Right lobe of liver (tissue), 6 donors: ENCODE measurements around the gene SNCAIP. TPM values are rescaled to one million over a fixed set of nuclear protein-coding genes. Genes with fewer than 3 reads are reported as not detected.

ENCODE experiments used
- ATAC-seq, 4 donors: fragments of 200-7000 bp; cut with Tn5 transposase; one replicate each; pipeline ENCODE4 v1.9.1; 2020; ENCODE audit warnings: mild to moderate bottlenecking in 4 of 4, moderate library complexity in 4 of 4
- DNase-seq, 3 donors: peaks; one replicate each; pipeline ENCODE4 v3.0.0-alpha.2; 2020
- H3K27ac ChIP-seq, 3 donors: fragments of 200-600 bp; one replicate each; pipeline ENCODE4 v1.8.0; 2022
- H3K27me3 ChIP-seq, 2 donors: fragments of 200-600 bp; one replicate each; pipeline ENCODE4 v1.8.0; 2022
- H3K36me3 ChIP-seq, 4 donors: fragments of 200-600 bp; sonication (generic) in 1 of 4; one replicate each; pipeline versions ENCODE4 v1.5.1 to v1.8.0; 2017 to 2022; ENCODE audit warnings: control low read depth in 1 of 4
- H3K4me1 ChIP-seq, 4 donors: fragments of 200-600 bp; sonication (generic) in 1 of 4; one replicate each; pipeline versions ENCODE4 v1.5.1 to v1.8.0; 2017 to 2022; ENCODE audit warnings: control low read depth in 1 of 4
- H3K4me3 ChIP-seq, 3 donors: fragments of 200-600 bp; one replicate each; pipeline ENCODE4 v1.8.0; 2022
- H3K9me3 ChIP-seq, 4 donors: fragments of 200-600 bp; sonication (generic) in 1 of 4; one replicate each; pipeline versions ENCODE4 v1.5.1 to v1.8.0; 2017 to 2022; ENCODE audit warnings: control low read depth in 1 of 4
- CTCF ChIP-seq, 4 donors: fragments of 200-600 bp in 3 of 4; fragments of 450-650 bp in 1 of 4; IDR thresholded peaks; one replicate each; pipeline versions ENCODE4 v1.5.1 to v1.8.0; 2016 to 2022; ENCODE audit warnings: antibody characterized with exemption in 4 of 4, mild to moderate bottlenecking in 2 of 4
- POLR2A ChIP-seq: fragments of 450-650 bp; IDR thresholded peaks from one replicate; pipeline ENCODE4 v1.6.1; 2017; ENCODE audit warnings: antibody characterized with exemption, mild to moderate bottlenecking
- WGBS: methylation state at CpG from one replicate; pipeline ENCODE4 v1.1.6; 2018; ENCODE audit warnings: low coverage, low lambda C conversion rate; ENCODE audit not compliant: insufficient coverage; ENCODE audit errors: missing lambda C conversion rate; 5-methylcytosine and 5-hydroxymethylcytosine counted together
- intact Hi-C, 2 donors: fragments of 100-400 bp; cut with DNase I; formaldehyde crosslinking; loops; one replicate each; pipeline versions ENCODE4 v1.11.2 to v1.14.1; 2022
- total RNA-seq, 6 experiments: library from RNA; depleted of rRNA in 2 of 6; stranded (reverse); fragments of >200 nt in 2 of 6; fragmentation: NEBNext Ultra II Directional in 3 of 6; extraction: Animal tissue kit (Norgen Biotek cat#: 25700) in 3 of 6; gene quantifications; one replicate each; pipeline versions ENCODE4 v1.1.0 to v1.2.4, GENCODE V29; 2016 to 2023
- donor health status: DM: no; HTN: yes; CAD: no.
- donor health status: DM: no; HTN: no; CAD: no.
- donor health status: DM: no; HTN: no; CAD: no.
- donor health status: DM: no; HTN: yes; CAD: no.
- donor health status: DM: no; HTN: yes; CAD: no.

SNCAIP gene
- total RNA-seq, 6 experiments from 2014 or later = 0.19 to 0.65 (median 0.32) TPM; not detected in 1

GRCh38 chr5:122421374-122422079, 109.5 kb downstream of the SNCAIP start:
- WGBS = 100% methylated on average over 2 of the region's 2 CpGs
- no peak for ATAC-seq
- no peak for DNase-seq

DNA sequence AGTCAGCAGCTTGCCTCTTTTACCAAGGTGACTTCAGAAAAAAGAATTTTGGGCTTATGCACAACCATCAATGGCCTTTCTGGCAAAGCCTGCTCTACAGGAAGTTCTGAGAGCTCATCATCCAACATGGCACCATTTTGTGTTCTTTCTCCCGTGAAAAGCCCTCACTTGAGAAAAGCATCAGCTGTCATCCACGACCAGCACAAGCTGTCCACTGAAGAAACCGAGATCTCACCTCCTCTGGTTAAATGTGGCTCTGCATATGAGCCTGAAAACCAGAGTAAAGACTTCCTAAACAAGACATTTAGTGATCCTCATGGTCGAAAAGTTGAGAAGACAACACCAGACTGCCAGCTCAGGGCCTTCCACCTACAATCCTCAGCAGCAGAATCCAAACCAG, 111.2 kb downstream of the SNCAIP start:
- intact Hi-C loops = no loop called here
- WGBS = 79% methylated on average over 4 of the region's 4 CpGs
- TF ChIP-seq CTCF (IDR thresholded peaks at IDR 0.05) (no peak), POLR2A (no peak)

More at GRCh38 chr5:122421374-122422079, 109.5 kb downstream of the SNCAIP start:
- Histone ChIP-seq H3K4me1 (no peaks in the 10 kb centered on the region), H3K9me3 (no peaks in the 10 kb centered on the region), H3K36me3 (no peaks in the 10 kb centered on the region), H3K27ac (no peak overlapping the region), H3K4me3 (no peak overlapping the region), H3K27me3 (no peaks in the 10 kb centered on the region)
- intact Hi-C loops = no loop called here
- TF ChIP-seq POLR2A = no peak
- TF ChIP-seq CTCF (IDR thresholded peaks at IDR 0.05) = no peak

DNA sequence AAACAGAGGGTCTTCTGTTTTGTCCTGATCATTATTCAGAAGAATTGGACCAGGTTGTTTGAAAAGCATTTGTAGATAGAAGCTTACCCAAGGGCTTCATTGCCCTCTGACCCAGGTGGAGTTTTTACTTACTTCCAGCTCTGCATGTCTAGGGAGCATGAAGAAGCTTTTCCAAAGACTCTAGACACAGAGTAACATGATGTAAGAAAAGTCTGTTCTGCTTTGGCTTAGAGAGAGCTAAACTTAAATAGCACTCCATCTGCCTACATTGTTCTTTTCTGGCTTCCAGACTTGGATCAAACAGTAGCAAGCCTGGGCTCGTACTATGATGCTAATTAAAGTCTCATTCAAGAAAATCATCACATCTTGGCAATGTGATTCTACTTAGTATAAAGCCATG, 112.1 kb downstream of the SNCAIP start:
- H3K9me3 ChIP-seq = no peaks in the 10 kb centered on the region
- H3K4me1 ChIP-seq = no peaks in the 10 kb centered on the region
- H3K27ac ChIP-seq = no peak overlapping the region
- H3K27me3 ChIP-seq = no peaks in the 10 kb centered on the region
- DNase-seq = no peak
- 80% methylated on average over 1 of the region's 1 CpG for WGBS
- TF ChIP-seq CTCF (IDR thresholded peaks at IDR 0.05) (no peak), POLR2A (no peak)
- intact Hi-C loops = no loop called here
- H3K36me3 ChIP-seq = no peaks in the 10 kb centered on the region
- no peak overlapping the region for H3K4me3 ChIP-seq
- no peak for ATAC-seq

More for the DNA sequence above, 111.2 kb downstream of the SNCAIP start:
- Histone ChIP-seq H3K4me3 (no peak overlapping the region), H3K27ac (no peak overlapping the region), H3K27me3 (no peaks in the 10 kb centered on the region), H3K36me3 (no peaks in the 10 kb centered on the region), H3K9me3 (no peaks in the 10 kb centered on the region), H3K4me1 (no peaks in the 10 kb centered on the region)
- DNase-seq (no peak), ATAC-seq (no peak)

DNA sequence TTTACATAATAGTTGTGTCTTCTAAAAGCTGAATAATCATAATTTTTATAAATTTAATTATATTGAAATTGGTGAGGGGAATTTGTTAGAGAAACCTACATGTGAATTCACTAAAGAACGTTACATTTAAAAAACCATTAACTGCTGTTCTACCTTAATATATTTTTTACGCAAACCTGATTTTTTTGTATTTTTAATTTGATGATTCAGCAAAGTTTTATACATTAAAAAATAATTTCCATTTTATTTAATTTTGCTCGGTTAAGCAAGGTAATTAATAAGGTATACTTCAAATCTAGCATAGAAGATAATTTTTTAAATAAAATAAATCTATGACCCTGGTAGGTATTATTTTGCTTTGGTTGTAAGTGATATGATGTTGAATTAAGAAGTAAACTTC, 114.3 kb downstream of the SNCAIP start:
- H3K9me3 ChIP-seq = no peaks in the 10 kb centered on the region
- no peaks in the 10 kb centered on the region for H3K36me3 ChIP-seq
- H3K27ac ChIP-seq = no peak overlapping the region
- no peaks in the 10 kb centered on the region for H3K4me1 ChIP-seq
- intact Hi-C loops = no loop called here
- ATAC-seq = no peak
- no peak for DNase-seq
- no peaks in the 10 kb centered on the region for H3K27me3 ChIP-seq
- H3K4me3 ChIP-seq = no peak overlapping the region
- WGBS = 63% methylated on average over 3 of the region's 3 CpGs
- TF ChIP-seq CTCF (IDR thresholded peaks at IDR 0.05) (no peak), POLR2A (no peak)
